Measurements from ENCODE around the gene PAN3.

GRCh38 chr13:28324181-28324789 lies 185.9 kb downstream of the PAN3 start:
- peak; percentile 46 to 68 (median 52) for TF ChIP-seq CTCF (IDR thresholded peaks at IDR 0.05)
- TF ChIP-seq POLR2A (IDR thresholded peaks at IDR 0.05; ENCODE audit: low read depth), result no peak

Data from esophagus muscularis mucosa (tissue), 3 donors.